ENCODE measurements around the gene MRPL55.
A peak's percentile ranks its signal among the peaks of the same experiment; 100 is the strongest.

MRPL55 gene

GRCh38 chr1:228109073-228109961 lies at the start of gene MRPL55:
TSS of gene MRPL55 (minus strand) at chr1:228109299. CDS start at chr1:228108260, 1,039 bp downstream.
- peak; percentile 94 for DNase-seq (ENCODE audit: low spot score)

GRCh38 chr1:228158151-228159007 lies 49.3 kb upstream of the MRPL55 start:
- DNase-seq (ENCODE audit: low spot score) = no peak

GRCh38 chr1:228157729-228158126 lies 48.6 kb upstream of the MRPL55 start:
- no peak for DNase-seq (ENCODE audit: low spot score)

GRCh38 chr1:228156941-228157728 lies 48.0 kb upstream of the MRPL55 start:
- DNase-seq (ENCODE audit: low spot score) = no peak

GRCh38 chr1:228156515-228156881 lies 47.4 kb upstream of the MRPL55 start:
- no peak for DNase-seq (ENCODE audit: low spot score)

GRCh38 chr1:228155596-228156514 lies 46.8 kb upstream of the MRPL55 start:
- no peak for DNase-seq (ENCODE audit: low spot score)

GRCh38 chr1:228154670-228155571 lies 45.8 kb upstream of the MRPL55 start:
- no peak for DNase-seq (ENCODE audit: low spot score)

GRCh38 chr1:228154021-228154669 lies 45.0 kb upstream of the MRPL55 start:
- no peak for DNase-seq (ENCODE audit: low spot score)

- DNase-seq (ENCODE audit: low spot score) = no peak
These were observed 43.8 kb upstream of the MRPL55 start for GRCh38 chr1:228152918-228153258.

GRCh38 chr1:228152097-228152917 lies 43.2 kb upstream of the MRPL55 start:
- DNase-seq (ENCODE audit: low spot score) = no peak

- no peak for DNase-seq (ENCODE audit: low spot score)
These were observed 42.3 kb upstream of the MRPL55 start for GRCh38 chr1:228151180-228151925.

- DNase-seq (ENCODE audit: low spot score) = no peak
These were observed 41.5 kb upstream of the MRPL55 start for GRCh38 chr1:228150461-228151179.

GRCh38 chr1:228150120-228150460 lies 41.0 kb upstream of the MRPL55 start:
- no peak for DNase-seq (ENCODE audit: low spot score)

- no peak for DNase-seq (ENCODE audit: low spot score)
These were observed 40.5 kb upstream of the MRPL55 start, which contains the start of gene GJC2 for GRCh38 chr1:228149406-228150119. TSS of gene GJC2 (plus strand) at chr1:228149930. CDS start at chr1:228157759, 7,829 bp downstream.

GRCh38 chr1:228148935-228149405 lies 39.9 kb upstream of the MRPL55 start:
- DNase-seq (ENCODE audit: low spot score) = no peak

- no peak for DNase-seq (ENCODE audit: low spot score)
These were observed 39.2 kb upstream of the MRPL55 start for GRCh38 chr1:228148196-228148861.

All from kidney capillary endothelial cell (primary cell).